Activated CD4-positive, alpha-beta T cell treated with anti-CD3 and anti-CD28 coated beads, Interleukin-2, amount 50 U/mL, for 1 hour (primary cell): ENCODE results near the gene GPR89B.
"Not testable (repeated sequence)": the region's sequence is repeated elsewhere in the genome, so short reads cannot be mapped to it uniquely, and the experiment has no call there.

Experiments
- DNase-seq: peaks from one replicate; pipeline ENCODE4 v3.0.0-alpha.2; 2020

GPR89B gene

DNA sequence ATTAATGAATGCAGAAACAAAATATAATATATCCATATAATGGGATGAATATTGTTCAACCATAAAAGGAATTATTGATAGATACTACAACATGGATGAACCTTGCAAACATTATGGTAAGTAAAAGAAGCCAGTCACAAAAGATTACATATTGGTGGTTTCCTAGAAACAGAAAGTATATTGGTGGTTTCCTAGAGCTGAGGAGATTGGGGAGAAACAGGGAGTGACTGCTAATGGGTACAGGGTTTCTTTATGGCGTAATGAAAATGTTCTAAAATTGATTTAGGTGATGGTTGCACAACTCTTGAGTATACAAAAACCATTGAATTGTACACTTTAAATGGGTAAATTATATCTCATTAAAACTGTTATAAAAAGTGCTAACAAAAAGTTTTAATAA lies 14.3 kb downstream of the GPR89B start:
- not testable (repeated sequence) for DNase-seq

DNA sequence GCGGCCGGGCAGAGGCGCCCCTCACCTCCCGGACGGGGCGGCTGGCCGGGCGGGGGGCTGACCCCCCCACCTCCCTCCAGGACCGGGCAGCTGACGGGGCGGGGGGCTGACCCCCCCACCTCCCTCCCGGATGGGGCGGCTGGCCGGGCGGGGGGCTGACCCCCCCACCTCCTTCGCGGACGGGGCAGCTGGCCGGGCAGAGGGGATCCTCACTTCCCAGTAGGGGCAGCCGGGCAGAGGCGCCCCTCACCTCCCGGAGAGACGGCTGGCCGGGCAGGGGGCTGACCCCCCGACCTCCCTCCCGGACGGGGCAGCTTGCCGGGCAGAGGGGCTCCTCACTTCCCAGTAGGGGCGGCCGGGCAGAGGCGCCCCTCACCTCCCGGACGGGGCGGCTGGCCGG lies 21.3 kb downstream of the GPR89B start:
- not testable (repeated sequence) for DNase-seq

DNA sequence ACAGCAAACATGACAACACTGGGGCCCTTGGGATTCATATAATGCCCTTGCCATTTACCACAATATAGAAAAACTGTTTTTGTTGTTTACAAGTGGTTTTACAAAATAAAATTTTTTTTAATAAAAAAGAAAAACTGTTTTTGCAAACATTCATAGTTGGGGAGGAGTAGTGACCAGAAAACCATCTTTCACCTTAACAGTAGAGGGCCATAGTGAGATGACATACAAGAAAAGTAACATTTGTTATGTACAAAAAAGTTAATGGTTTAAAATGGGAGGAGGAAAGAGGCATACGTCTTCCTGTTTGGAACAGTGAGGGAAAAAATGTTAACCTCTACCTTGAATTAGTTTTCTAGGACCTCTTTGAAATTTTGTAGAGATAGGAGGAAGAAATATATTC lies 30.7 kb downstream of the GPR89B start:
- not testable (repeated sequence) for DNase-seq

- DNase-seq, result not testable (repeated sequence)
Observed at GRCh38 chr1:147959680-147960079, 31.5 kb downstream of the GPR89B start.

- DNase-seq, result not testable (repeated sequence)
Observed at GRCh38 chr1:147964575-147964974, 36.4 kb downstream of the GPR89B start.

GRCh38 chr1:147966657-147967056 lies 38.4 kb downstream of the GPR89B start:
- DNase-seq, result not testable (repeated sequence)

DNA sequence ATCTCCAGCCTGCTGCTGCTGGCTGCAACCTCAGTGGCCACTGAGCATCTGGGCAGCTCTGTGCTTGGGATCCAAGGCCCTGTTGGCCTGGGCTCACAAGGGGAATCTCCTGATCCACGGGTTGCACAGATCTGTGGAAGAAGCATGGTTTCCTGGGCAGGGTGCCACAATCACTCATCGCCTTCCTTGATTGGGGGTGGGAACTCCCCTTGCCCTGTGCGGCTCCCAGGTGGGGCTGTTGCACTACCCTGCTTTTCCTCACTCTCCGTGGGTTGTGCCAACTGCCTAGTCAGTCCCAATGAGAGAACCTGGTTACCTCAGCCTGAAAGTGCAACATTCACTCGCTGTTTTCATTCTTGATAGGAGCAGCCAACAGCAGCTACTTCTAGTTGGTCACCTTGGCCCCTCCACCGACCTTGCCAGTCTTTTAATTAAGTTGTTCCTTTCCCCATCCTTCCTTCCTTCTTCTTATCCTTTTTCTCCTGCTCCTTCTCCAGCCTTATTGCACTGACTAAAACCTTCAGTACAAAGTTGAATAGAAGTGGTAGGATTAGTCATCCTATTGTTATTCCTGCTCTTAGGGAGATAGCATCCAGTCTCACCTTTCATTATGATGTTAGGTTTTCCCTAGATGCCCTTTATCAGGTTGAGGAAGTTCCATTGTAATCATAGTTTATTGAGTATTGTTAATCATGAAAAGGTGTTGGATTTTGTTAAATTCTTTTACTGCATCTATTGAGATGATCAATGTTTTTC lies 50.9 kb downstream of the GPR89B start:
- DNase-seq, result not testable (repeated sequence)

DNA sequence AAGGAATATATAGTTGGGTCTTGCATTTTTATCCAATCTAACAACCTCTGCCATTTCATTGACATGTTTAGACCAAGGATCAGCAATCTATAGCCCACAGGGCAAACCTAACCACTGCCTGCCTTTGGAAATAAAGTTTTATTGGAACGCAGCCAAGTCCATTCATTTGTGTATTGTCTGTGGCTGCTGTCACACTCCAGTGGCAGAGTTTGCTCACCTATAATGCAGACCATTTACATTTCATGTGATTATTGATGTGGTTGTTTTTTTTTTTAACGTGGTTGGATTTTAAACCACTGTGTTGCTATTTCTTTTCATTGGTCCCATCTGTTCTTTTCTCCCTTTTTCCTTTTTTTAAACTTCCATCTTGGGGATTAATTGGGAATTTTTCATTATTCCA lies 57.2 kb downstream of the GPR89B start:
- DNase-seq, result not testable (repeated sequence)

DNA sequence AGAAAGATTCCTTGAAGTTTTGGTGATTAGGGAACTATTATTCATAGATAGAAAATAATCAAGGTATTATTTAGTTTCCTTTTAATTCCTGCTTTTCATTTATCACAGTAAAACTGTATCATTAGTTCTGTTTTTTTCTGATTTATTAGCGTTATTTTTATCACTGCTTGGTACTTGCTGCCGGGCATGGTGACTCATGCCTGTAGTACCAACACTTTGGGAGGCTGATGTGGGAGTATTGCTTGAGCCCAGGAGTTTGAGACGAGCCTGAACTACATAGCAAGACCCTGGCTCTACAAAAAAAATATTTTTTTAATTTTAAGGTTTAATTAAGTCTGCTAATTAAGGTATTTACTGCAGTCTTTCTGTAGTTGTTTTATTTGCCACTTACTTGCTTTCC lies 59.7 kb downstream of the GPR89B start:
- DNase-seq, result not testable (repeated sequence)

GRCh38 chr1:147992916-147993315 lies 64.7 kb downstream of the GPR89B start:
- not testable (repeated sequence) for DNase-seq

GRCh38 chr1:147993400-147993799 lies 65.2 kb downstream of the GPR89B start:
- not testable (repeated sequence) for DNase-seq

- DNase-seq, result not testable (repeated sequence)
Observed at GRCh38 chr1:147993825-147994615, 65.8 kb downstream of the GPR89B start.

DNA sequence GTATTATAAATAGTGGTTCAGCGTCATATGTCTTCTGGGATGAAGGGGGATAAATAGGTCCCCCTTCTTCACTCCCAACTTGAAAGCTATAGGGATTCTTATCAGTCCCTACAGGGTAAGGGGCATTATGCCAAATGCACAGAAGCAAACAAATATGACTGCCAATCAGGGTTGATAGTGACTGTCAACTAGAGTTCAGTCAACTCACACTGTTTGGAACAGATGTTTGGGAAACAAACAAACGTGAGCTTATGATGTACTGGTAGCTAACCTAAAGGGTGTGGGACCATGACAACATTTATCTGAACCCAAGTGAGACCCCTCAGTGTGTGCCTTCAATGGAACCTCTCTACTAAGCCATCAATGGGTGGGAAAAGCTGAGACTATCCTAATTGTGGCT lies 67.9 kb downstream of the GPR89B start:
- not testable (repeated sequence) for DNase-seq

- not testable (repeated sequence) for DNase-seq
Observed at GRCh38 chr1:148007724-148008123, 79.5 kb downstream of the GPR89B start.

DNA sequence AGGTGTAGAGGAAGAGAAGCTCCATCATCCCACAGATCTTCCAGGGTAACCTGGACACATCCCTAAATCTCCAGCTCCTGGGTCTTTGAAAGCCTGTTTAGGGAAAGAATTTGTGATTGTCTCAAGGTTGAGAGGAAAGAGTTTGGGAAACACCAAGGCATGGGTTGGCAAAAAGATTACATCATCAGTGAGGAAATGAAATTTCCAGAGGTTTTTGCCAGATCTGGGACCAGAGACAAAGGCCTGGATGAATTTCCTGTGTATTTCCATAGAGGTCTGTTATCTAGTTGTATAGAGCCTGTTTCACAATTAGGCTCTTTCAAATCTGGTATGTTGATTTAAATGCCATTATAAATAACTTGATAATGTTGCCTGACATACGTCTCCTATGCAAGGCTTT lies 82.3 kb downstream of the GPR89B start:
- DNase-seq, result no peak

GRCh38 chr1:148013177-148014144 lies 85.2 kb downstream of the GPR89B start:
- DNase-seq, result not testable (repeated sequence)

- DNase-seq, result not testable (repeated sequence)
Observed at GRCh38 chr1:148014289-148015200, 86.3 kb downstream of the GPR89B start.

DNA sequence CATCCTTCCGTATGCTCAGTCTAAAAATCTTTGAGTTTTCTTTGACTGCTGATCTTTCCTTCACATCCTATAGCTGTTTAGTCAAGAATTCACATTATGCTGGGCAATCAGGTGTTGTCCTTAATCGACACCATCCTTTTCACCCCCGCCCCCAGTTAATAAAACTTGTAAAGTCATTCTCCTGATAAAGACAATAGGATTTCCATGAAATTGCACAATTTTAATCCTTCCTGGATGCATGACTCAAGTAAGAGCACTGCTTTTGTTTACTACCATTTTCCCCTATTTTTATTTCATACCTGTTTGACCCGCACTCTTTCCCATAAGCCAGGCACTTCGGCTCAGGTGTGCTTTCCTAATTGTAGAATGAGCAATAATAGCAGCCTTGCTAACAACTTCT lies 96.7 kb downstream of the GPR89B start:
- DNase-seq, result not testable (repeated sequence)

DNA sequence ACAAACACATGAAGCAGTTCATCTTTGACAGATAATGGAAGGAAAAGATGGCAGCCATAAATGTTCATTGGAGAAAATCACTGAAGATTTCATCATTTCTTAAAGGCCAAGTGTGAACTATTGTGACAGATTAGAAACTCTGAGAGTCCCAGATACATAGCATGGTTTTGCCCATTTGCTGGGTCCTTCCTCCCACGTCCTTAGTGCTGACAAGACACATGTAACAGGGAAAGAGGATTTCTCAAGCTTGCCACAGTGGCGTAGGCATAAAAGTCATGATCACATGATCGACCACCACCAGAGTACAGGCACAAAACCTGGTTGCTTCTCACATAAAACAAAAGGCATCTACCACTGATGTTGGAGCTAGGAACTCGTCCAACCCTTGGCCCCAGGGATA lies 98.8 kb downstream of the GPR89B start:
- not testable (repeated sequence) for DNase-seq

- not testable (repeated sequence) for DNase-seq
Observed at GRCh38 chr1:148032247-148032646, 104.0 kb downstream of the GPR89B start.

GRCh38 chr1:148032690-148033089 lies 104.5 kb downstream of the GPR89B start:
- DNase-seq, result not testable (repeated sequence)

DNA sequence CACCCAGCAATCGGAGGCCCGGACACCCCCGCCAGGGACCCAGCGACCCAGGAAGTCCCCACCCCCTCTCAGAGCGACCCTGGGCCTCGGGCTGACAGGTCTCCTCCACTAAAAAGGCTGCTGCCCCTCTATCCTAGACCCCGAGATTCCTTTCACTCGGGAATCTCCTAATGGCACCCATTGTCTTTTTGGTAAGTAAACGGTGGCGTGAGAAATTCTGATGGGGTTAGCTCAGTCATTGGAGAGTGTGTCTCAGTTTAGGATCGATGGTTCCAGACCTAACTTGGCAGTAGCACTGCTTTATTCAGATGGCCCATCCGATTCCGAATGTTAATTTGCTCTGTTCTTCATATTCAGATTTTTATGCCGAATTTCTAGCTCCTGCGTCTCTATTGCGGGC lies 104.9 kb downstream of the GPR89B start:
- DNase-seq, result not testable (repeated sequence)
